ENCODE results near the gene CRB2.

DNA sequence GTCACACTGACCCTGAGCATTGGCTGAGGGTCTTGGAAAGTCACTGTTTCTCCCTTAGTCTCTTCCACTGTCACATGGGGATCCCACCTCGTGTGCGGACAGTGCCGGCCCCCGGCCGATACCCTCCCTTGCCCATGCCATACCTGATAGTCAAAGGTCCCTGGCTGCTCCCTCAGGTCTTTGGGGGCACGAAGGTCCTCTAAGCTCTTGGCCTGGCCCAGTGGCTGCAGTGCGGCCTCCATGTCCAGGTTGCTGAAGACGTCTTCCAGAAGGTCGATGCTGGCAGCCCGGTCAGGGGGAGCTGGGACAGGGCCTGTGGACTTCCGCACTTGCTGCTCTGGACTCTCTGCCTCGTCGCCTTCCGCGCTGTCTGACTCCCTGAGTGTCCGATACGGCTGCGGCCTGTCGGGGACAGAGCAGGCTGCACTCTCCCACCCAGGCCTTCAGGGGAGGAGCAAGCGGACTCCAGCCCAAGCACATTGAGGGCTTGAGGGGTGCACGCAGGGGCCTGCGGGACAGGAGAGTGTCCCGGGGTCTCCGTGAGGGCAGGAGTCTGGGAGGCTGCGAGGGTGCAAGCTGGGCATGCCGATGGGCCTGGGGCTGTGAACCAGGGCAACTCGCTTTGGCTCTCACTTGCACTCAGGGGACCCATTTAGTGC lies 27.6 kb downstream of the CRB2 start:
- TF ChIP-seq, protein P1, sequence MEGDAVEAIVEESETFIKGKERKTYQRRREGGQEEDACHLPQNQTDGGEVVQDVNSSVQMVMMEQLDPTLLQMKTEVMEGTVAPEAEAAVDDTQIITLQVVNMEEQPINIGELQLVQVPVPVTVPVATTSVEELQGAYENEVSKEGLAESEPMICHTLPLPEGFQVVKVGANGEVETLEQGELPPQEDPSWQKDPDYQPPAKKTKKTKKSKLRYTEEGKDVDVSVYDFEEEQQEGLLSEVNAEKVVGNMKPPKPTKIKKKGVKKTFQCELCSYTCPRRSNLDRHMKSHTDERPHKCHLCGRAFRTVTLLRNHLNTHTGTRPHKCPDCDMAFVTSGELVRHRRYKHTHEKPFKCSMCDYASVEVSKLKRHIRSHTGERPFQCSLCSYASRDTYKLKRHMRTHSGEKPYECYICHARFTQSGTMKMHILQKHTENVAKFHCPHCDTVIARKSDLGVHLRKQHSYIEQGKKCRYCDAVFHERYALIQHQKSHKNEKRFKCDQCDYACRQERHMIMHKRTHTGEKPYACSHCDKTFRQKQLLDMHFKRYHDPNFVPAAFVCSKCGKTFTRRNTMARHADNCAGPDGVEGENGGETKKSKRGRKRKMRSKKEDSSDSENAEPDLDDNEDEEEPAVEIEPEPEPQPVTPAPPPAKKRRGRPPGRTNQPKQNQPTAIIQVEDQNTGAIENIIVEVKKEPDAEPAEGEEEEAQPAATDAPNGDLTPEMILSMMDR (IDR thresholded peaks at IDR 0.05), result no peak
- TF ChIP-seq POLR2A (IDR thresholded peaks at IDR 0.05), result no peak
